ENCODE measurements around the gene IGSF21. TPM values are rescaled to one million over a fixed set of nuclear protein-coding genes. Genes with fewer than 3 reads are reported as not detected.

IGSF21 gene
- total RNA-seq, 1 donor from 2014 or later, result not detected

- H3K4me3 Mint-ChIP-seq (ENCODE audit: low read depth), result no peak overlapping the region
- H3K9me3 Mint-ChIP-seq (ENCODE audit: low read depth), result no peaks in the 10 kb centered on the region
- H3K27me3 Mint-ChIP-seq, result peaks cover 43% of the 10 kb centered on the region
- peaks cover 10% of the 10 kb centered on the region for H3K4me1 Mint-ChIP-seq (ENCODE audit: low read depth)
- DNase-seq (ENCODE audit: low spot score, unreplicated experiment), result no peak
- TF ChIP-seq, protein P1, sequence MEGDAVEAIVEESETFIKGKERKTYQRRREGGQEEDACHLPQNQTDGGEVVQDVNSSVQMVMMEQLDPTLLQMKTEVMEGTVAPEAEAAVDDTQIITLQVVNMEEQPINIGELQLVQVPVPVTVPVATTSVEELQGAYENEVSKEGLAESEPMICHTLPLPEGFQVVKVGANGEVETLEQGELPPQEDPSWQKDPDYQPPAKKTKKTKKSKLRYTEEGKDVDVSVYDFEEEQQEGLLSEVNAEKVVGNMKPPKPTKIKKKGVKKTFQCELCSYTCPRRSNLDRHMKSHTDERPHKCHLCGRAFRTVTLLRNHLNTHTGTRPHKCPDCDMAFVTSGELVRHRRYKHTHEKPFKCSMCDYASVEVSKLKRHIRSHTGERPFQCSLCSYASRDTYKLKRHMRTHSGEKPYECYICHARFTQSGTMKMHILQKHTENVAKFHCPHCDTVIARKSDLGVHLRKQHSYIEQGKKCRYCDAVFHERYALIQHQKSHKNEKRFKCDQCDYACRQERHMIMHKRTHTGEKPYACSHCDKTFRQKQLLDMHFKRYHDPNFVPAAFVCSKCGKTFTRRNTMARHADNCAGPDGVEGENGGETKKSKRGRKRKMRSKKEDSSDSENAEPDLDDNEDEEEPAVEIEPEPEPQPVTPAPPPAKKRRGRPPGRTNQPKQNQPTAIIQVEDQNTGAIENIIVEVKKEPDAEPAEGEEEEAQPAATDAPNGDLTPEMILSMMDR (IDR thresholded peaks at IDR 0.05; ENCODE audit: unreplicated experiment), result no peak
- H3K27ac Mint-ChIP-seq, result no peak overlapping the region
- no peaks in the 10 kb centered on the region for H3K36me3 Mint-ChIP-seq (ENCODE audit: insufficient read depth)
Measured at GRCh38 chr1:18401921-18402320, 294.3 kb downstream of the IGSF21 start.

- no peak for DNase-seq (ENCODE audit: low spot score, unreplicated experiment)
- Mint-ChIP-seq H3K27ac (no peak overlapping the region), H3K9me3 (ENCODE audit: low read depth) (no peaks in the 10 kb centered on the region), H3K4me3 (ENCODE audit: low read depth) (no peak overlapping the region), H3K36me3 (ENCODE audit: insufficient read depth) (no peaks in the 10 kb centered on the region), H3K4me1 (ENCODE audit: low read depth) (peaks cover 2% of the 10 kb centered on the region), H3K27me3 (peaks cover 29% of the 10 kb centered on the region)
- TF ChIP-seq, protein P1 (IDR thresholded peaks at IDR 0.05; ENCODE audit: unreplicated experiment), result no peak
Measured at GRCh38 chr1:18404460-18404859, 296.9 kb downstream of the IGSF21 start.

DNA sequence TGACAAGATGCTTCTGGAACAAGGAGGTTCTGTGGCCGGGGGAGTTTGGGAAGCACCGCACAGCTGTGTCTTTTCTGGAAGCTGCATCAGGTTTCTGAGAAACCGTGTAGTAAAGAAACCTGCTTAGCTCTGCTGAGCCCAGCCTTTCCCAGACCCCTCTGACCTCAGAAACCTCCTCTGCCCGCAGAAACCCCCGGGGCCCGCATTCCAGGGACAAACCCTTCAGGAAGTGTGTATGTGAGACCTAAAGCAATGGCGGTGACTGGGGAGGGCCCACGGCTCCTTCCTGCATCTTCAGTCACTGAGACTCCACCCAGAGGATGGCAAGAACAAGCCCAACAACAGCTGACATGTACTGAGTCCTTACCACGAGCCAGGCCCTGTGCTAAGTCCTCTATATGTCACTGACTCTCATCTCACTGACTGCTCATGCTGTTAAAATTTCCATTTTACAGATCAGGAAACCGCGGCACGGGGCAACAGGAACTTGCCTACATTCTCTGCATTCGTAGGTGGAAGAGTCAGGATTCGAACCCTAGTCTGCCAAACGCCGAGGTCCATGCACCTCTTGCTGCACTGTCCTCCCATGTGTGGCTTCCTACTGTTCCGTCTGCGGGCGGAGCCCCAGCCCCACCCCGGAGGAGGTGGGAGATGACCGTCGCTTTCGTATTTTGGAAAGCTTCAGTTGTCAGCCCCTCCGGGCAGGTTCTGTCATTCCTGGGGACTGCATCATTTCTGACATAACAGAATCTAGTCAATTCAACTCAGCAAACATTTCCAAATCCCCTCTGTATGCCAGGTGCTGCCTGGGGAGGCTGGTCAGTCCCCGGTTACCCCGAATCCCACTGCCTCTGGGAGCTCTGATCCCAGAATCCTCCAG is 299.8 kb downstream of the IGSF21 start:
- Mint-ChIP-seq H3K27me3 (peaks cover 17% of the 10 kb centered on the region), H3K27ac (no peak overlapping the region), H3K9me3 (ENCODE audit: low read depth) (peaks cover 8% of the 10 kb centered on the region), H3K36me3 (ENCODE audit: insufficient read depth) (no peaks in the 10 kb centered on the region), H3K4me3 (ENCODE audit: low read depth) (no peak overlapping the region), H3K4me1 (ENCODE audit: low read depth) (peaks cover 2% of the 10 kb centered on the region)
- no peak for DNase-seq (ENCODE audit: low spot score, unreplicated experiment)
- TF ChIP-seq, protein P1 (IDR thresholded peaks at IDR 0.05; ENCODE audit: unreplicated experiment), result no peak

DNA sequence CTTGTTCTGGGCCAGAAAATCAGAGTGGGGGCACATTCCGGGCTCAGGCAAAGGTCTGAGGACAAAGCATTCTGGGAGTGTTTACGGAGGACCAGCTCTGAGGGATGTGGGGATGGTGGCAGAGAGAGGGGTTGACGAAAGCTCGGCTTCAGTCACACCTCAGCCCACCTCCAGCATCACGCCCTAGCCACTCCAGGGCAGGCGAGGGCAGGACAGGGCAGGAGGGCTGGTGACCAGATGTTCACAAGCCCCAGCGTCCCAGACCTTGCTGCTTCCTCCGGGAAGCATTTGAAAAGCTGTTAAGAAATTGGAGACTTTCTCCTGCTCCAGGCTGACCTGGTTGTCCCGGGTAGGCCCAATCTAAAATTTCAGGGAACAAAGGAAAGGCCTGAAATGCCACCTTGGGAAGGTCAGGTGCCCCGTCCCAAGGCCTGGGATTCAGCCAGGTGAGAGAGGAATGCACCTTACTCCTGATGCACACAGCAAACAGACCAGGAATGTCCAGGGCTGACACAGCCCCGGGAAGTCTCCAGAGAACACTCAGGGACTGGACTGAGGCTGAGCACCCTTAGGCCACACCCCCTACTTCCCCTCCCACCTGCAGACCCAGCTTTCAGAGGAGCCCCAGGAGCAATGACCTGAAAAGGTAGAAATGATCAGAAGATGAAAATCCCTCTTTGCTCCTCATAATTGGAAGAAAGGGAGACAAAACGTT is 301.2 kb downstream of the IGSF21 start:
- Mint-ChIP-seq H3K9me3 (ENCODE audit: low read depth) (peaks cover 8% of the 10 kb centered on the region), H3K4me1 (ENCODE audit: low read depth) (peaks cover 2% of the 10 kb centered on the region), H3K36me3 (ENCODE audit: insufficient read depth) (no peaks in the 10 kb centered on the region), H3K4me3 (ENCODE audit: low read depth) (no peak overlapping the region), H3K27me3 (peaks cover 10% of the 10 kb centered on the region), H3K27ac (peak overlapping the region; percentile 78)
- no peak for DNase-seq (ENCODE audit: low spot score, unreplicated experiment)
- TF ChIP-seq, protein P1 (IDR thresholded peaks at IDR 0.05; ENCODE audit: unreplicated experiment), result no peak

DNA sequence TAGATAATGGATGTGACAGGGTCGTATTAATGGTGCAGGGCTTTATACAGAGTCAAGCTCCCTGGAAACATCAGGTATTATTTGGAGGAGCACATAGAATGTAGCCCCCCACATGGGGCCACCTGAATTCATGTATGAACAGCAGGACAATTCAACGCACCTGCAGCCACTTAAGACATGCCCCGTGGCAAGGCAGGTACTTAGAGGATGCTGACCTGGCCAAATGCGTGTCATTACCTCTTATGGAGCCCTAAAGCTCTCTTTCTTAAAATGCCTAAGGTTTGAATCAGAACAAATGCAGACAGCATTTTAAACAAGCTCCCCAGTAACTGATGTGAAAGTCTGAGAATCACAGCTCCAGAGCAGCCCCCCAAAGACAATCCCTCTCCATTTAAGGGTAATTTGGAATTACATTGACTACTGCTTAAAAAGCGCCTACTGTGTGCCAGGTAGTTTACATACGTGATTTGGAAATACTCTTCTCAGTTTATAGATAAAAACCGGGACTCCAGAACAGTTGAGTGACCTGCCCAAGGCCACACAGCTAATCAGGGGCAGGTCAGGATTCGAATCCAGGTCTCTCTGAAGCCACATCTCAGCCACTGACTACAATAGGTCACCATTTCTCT is 302.1 kb downstream of the IGSF21 start:
- Mint-ChIP-seq H3K4me1 (ENCODE audit: low read depth) (peaks cover 2% of the 10 kb centered on the region), H3K9me3 (ENCODE audit: low read depth) (peaks cover 8% of the 10 kb centered on the region), H3K27me3 (peaks cover 14% of the 10 kb centered on the region), H3K36me3 (ENCODE audit: insufficient read depth) (no peaks in the 10 kb centered on the region), H3K27ac (no peak overlapping the region), H3K4me3 (ENCODE audit: low read depth) (no peak overlapping the region)
- DNase-seq (ENCODE audit: low spot score, unreplicated experiment), result no peak
- TF ChIP-seq, protein P1 (IDR thresholded peaks at IDR 0.05; ENCODE audit: unreplicated experiment), result no peak
